ENCODE results near the gene OR2L2.
"Not testable (repeated sequence)": the region's sequence is repeated elsewhere in the genome, so short reads cannot be mapped to it uniquely, and the experiment has no call there.

DNA sequence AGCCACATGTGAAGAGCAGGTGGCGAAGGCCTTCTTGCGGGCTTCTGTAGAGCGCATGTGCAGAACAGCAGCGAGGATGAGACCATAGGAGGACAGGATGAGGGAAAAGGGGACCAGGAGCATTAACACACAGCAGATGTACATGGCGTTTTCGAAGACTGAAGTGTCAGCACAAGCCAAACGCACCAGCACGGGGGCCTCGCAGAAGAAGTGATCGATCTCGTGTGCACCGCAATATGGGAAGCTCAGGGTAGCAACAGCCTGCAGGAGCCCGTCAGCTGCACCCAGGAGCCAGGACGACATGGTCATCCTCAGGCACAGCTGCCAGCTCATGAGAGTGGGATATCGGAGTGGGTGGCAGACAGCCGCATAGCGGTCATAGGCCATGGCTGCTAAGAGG is 54.0 kb downstream of the OR2L2 start:
- TF ChIP-seq, protein P1, sequence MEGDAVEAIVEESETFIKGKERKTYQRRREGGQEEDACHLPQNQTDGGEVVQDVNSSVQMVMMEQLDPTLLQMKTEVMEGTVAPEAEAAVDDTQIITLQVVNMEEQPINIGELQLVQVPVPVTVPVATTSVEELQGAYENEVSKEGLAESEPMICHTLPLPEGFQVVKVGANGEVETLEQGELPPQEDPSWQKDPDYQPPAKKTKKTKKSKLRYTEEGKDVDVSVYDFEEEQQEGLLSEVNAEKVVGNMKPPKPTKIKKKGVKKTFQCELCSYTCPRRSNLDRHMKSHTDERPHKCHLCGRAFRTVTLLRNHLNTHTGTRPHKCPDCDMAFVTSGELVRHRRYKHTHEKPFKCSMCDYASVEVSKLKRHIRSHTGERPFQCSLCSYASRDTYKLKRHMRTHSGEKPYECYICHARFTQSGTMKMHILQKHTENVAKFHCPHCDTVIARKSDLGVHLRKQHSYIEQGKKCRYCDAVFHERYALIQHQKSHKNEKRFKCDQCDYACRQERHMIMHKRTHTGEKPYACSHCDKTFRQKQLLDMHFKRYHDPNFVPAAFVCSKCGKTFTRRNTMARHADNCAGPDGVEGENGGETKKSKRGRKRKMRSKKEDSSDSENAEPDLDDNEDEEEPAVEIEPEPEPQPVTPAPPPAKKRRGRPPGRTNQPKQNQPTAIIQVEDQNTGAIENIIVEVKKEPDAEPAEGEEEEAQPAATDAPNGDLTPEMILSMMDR (IDR thresholded peaks at IDR 0.05; ENCODE audit: low read length): not testable (repeated sequence)
- not testable (repeated sequence) for TF ChIP-seq EZH2 (IDR thresholded peaks at IDR 0.05; ENCODE audit: borderline replicate concordance, low read length)
